GM12891 (cell line): ENCODE results near the gene HES7.

Experiments used
- PAX5 ChIP-seq: IDR thresholded peaks from 2 replicates; pipeline ENCODE4 v1.6.1; 2011; ENCODE audit warnings: low read length, moderate library complexity, mild to moderate bottlenecking; ENCODE audit not compliant: insufficient read depth, severe bottlenecking
- POLR2A ChIP-seq: IDR thresholded peaks from 2 replicates; pipeline ENCODE4 v1.6.1; 2011; ENCODE audit warnings: low read depth, low read length, control low read depth
- POLR2AphosphoS5 ChIP-seq: IDR thresholded peaks from 2 replicates; pipeline ENCODE4 v1.6.1; 2011; ENCODE audit warnings: low read depth, low read length, control low read depth
- POU2F2 ChIP-seq: IDR thresholded peaks from 2 replicates; pipeline ENCODE4 v1.6.1; 2011; ENCODE audit warnings: low read depth, mild to moderate bottlenecking, control low read depth, low read length, moderate library complexity
- SPI1 ChIP-seq: IDR thresholded peaks from 2 replicates; pipeline ENCODE4 v1.6.1; 2011; ENCODE audit warnings: low read depth, low read length, control low read depth
- TAF1 ChIP-seq: IDR thresholded peaks from 2 replicates; pipeline ENCODE4 v1.6.1; 2011; ENCODE audit warnings: low read depth, low read length, control low read depth

DNA sequence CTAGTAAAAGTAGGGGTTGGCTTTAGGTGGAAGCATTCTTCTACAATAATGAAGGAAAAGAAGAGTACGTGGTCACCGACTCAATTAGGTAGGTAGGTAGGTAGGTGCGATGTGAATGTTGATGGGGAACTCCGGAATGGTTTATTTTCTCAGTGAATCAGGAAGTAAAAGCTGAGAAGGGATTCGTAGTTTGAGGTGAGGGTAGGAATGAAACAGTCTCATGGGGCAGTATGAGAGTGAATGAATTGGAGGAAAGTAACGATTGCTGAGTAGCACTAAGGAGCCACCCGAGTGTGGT is 14.4 kb upstream of the HES7 start:
- TF ChIP-seq POLR2AphosphoS5 (no peak), SPI1 (no peak), POLR2A (no peak; the same call in 1 of the 2 replicates), POU2F2 (no peak), TAF1 (no peak), PAX5 (no peak)
